Smooth muscle cell (in vitro differentiated cells): Measurements from ENCODE around the gene AGAP1. TPM values are rescaled to one million over a fixed set of nuclear protein-coding genes. Genes with fewer than 3 reads are reported as not detected.

Source experiments
- DNase-seq: peaks from one replicate; lab custom pipeline; 2025; ENCODE audit not compliant: unreplicated experiment; lab: John Stamatoyannopoulos, UW
- H2AFZ ChIP-seq: fragments of 200-600 bp; sonication (generic); 2 replicates; pipeline ENCODE4 v1.6.0; 2016; ENCODE audit warnings: antibody characterized with exemption, low read depth, mild to moderate bottlenecking
- H3F3A ChIP-seq: fragments of 200-600 bp; sonication (generic); 2 replicates; pipeline ENCODE4 v1.6.0; 2017; ENCODE audit warnings: antibody characterized with exemption, low read depth
- H3K27ac ChIP-seq: fragments of 200-600 bp; sonication (generic); 2 replicates; pipeline ENCODE4 v1.5.1; 2016; ENCODE audit warnings: low read depth, mild to moderate bottlenecking
- H3K27me3 ChIP-seq: fragments of 200-600 bp; sonication (generic); 2 replicates; pipeline ENCODE4 v1.6.1; 2016; ENCODE audit warnings: low read depth, mild to moderate bottlenecking
- H3K36me3 ChIP-seq: fragments of 200-600 bp; sonication (generic); 2 replicates; pipeline ENCODE4 v1.5.1; 2016; ENCODE audit warnings: low read depth
- H3K4me1 ChIP-seq: fragments of 200-600 bp; sonication (generic); 2 replicates; pipeline ENCODE4 v1.5.1; 2016; ENCODE audit warnings: low read depth
- H3K4me2 ChIP-seq: fragments of 200-600 bp; sonication (generic); 2 replicates; pipeline ENCODE4 v1.6.0; 2016; ENCODE audit warnings: mild to moderate bottlenecking
- H3K4me3 ChIP-seq: fragments of 200-600 bp; sonication (generic); 2 replicates; pipeline ENCODE4 v1.5.1; 2016; ENCODE audit warnings: mild to moderate bottlenecking
- H3K79me2 ChIP-seq: fragments of 200-600 bp; sonication (generic); 2 replicates; pipeline ENCODE4 v1.6.0; 2016; ENCODE audit warnings: low read depth, mild to moderate bottlenecking
- H3K9ac ChIP-seq: fragments of 200-600 bp; sonication (generic); 2 replicates; pipeline ENCODE4 v1.6.0; 2016; ENCODE audit warnings: low read depth
- H3K9me3 ChIP-seq: fragments of 200-600 bp; sonication (generic); replicated peaks from 2 replicates; pipeline ENCODE4 v1.5.1; 2016; ENCODE audit warnings: low read depth
- H4K20me1 ChIP-seq: fragments of 200-600 bp; sonication (generic); 2 replicates; pipeline ENCODE4 v1.6.0; 2016; ENCODE audit warnings: low read depth
- CTCF ChIP-seq: fragments of 200-600 bp; sonication (generic); IDR thresholded peaks from 2 replicates; pipeline ENCODE4 v1.5.1; 2017; ENCODE audit warnings: borderline replicate concordance, mild to moderate bottlenecking, antibody characterized with exemption; ENCODE audit not compliant: insufficient read depth, poor library complexity, severe bottlenecking
- WGBS: methylation state at CpG from one replicate; pipeline ENCODE4 v1.1.7; 2016; ENCODE audit warnings: low lambda C conversion rate; 5-methylcytosine and 5-hydroxymethylcytosine counted together
- polyA plus RNA-seq: library from polyadenylated mRNA; unstranded; fragments of >200 nt; fragmentation: Nextera tagmentation; extraction: Ambion mirVana; gene quantifications from 2 replicates; pipeline ENCODE4 v1.2.1, GENCODE V29; 2016
- total RNA-seq: library from RNA; depleted of rRNA; stranded (reverse); fragments of >200 nt; gene quantifications from 2 replicates; pipeline ENCODE4 v1.2.3, GENCODE V29; 2014

AGAP1 gene
- total and polyA plus RNA-seq, 2 experiments from 2014 or later: 3.9 to 9.8 TPM

DNA sequence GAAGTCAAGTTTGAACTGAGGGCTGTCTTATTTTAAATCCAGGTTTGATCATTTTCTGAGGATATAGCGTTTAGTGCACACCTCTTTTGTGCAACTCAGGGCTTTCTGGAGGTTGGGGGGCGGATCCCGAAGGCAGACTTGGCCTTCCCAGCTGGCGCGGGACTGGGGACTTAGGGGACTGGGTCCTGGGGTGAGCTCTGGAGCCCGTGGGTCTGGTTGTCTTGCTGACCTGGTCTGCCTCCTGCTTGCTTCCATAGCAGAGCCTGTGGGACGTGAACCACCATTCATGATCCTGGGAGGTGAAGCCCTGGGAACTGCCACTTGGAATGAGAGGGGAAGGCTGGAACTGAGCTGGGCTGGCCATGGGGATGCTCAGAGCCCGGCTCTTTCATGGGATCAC lies 63.1 kb downstream of the AGAP1 start:
- H3K27me3 ChIP-seq: no peaks in the 10 kb centered on the region
- H3K4me1 ChIP-seq: peaks cover 9% of the 10 kb centered on the region
- H3F3A ChIP-seq: peaks cover 3% of the 10 kb centered on the region
- H3K36me3 ChIP-seq: no peaks in the 10 kb centered on the region
- no peak overlapping the region for H2AFZ ChIP-seq
- TF ChIP-seq CTCF: no peak
- H4K20me1 ChIP-seq: peaks cover 100% of the 10 kb centered on the region
- no peak overlapping the region for H3K9ac ChIP-seq
- no peak for DNase-seq
- no peak overlapping the region for H3K4me2 ChIP-seq
- no peak overlapping the region for H3K4me3 ChIP-seq
- no peaks in the 10 kb centered on the region for H3K9me3 ChIP-seq
- 98% methylated on average over 8 of the region's 8 CpGs for WGBS
- H3K27ac ChIP-seq: no peak overlapping the region
- H3K79me2 ChIP-seq: peaks cover 62% of the 10 kb centered on the region

DNA sequence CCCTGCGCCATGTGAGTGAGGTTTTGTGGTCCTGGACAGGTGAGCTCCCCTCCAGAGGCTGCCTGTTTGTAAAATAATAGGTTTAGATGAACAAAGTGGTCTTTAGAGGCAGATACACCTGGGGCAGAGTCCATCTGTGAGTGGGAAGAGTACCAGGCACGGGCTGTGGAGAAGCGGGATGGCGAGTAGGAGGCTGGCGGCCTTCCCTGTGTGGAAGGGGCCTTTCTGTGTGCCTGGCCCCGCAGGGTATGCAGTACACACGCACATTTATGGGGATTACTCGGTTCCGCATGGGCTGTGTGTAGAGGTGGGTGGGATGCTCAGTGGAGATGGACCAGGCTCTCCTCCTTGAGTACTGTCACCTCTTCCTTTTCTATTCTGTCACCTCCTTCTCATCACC lies 64.1 kb downstream of the AGAP1 start:
- no peak overlapping the region for H3K4me2 ChIP-seq
- H3K4me1 ChIP-seq: peaks cover 12% of the 10 kb centered on the region
- DNase-seq: no peak
- TF ChIP-seq CTCF: no peak
- H3K79me2 ChIP-seq: peaks cover 52% of the 10 kb centered on the region
- WGBS: 97% methylated on average over 9 of the region's 9 CpGs
- H4K20me1 ChIP-seq: peaks cover 100% of the 10 kb centered on the region
- H2AFZ ChIP-seq: no peak overlapping the region
- H3K9ac ChIP-seq: no peak overlapping the region
- H3K4me3 ChIP-seq: no peak overlapping the region
- H3F3A ChIP-seq: peaks cover 3% of the 10 kb centered on the region
- no peaks in the 10 kb centered on the region for H3K36me3 ChIP-seq
- no peaks in the 10 kb centered on the region for H3K9me3 ChIP-seq
- H3K27me3 ChIP-seq: no peaks in the 10 kb centered on the region
- H3K27ac ChIP-seq: no peak overlapping the region

GRCh38 chr2:235558572-235558971 lies 64.7 kb downstream of the AGAP1 start:
- Histone ChIP-seq H3K79me2 (peaks cover 47% of the 10 kb centered on the region), H3K36me3 (no peaks in the 10 kb centered on the region)
- WGBS: 80% methylated on average over 8 of the region's 8 CpGs

More at GRCh38 chr2:235558572-235558971, 64.7 kb downstream of the AGAP1 start:
- H3K27me3 ChIP-seq: no peaks in the 10 kb centered on the region
- H2AFZ ChIP-seq: no peak overlapping the region
- no peak for DNase-seq
- no peak overlapping the region for H3K27ac ChIP-seq
- peaks cover 100% of the 10 kb centered on the region for H4K20me1 ChIP-seq
- no peak overlapping the region for H3K4me3 ChIP-seq
- peaks cover 3% of the 10 kb centered on the region for H3F3A ChIP-seq
- peaks cover 12% of the 10 kb centered on the region for H3K4me1 ChIP-seq
- H3K9ac ChIP-seq: no peak overlapping the region
- TF ChIP-seq CTCF: no peak
- no peaks in the 10 kb centered on the region for H3K9me3 ChIP-seq
- no peak overlapping the region for H3K4me2 ChIP-seq
